ENCODE results near the gene CRLF1. TPM values are rescaled to one million over a fixed set of nuclear protein-coding genes. Genes with fewer than 3 reads are reported as not detected.

The CRLF1 gene, protein sequence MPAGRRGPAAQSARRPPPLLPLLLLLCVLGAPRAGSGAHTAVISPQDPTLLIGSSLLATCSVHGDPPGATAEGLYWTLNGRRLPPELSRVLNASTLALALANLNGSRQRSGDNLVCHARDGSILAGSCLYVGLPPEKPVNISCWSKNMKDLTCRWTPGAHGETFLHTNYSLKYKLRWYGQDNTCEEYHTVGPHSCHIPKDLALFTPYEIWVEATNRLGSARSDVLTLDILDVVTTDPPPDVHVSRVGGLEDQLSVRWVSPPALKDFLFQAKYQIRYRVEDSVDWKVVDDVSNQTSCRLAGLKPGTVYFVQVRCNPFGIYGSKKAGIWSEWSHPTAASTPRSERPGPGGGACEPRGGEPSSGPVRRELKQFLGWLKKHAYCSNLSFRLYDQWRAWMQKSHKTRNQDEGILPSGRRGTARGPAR
- 21.3 and 26.7 TPM in 2 replicates for total RNA-seq (2014; rRNA removed; shearing (Covaris generic))

DNA sequence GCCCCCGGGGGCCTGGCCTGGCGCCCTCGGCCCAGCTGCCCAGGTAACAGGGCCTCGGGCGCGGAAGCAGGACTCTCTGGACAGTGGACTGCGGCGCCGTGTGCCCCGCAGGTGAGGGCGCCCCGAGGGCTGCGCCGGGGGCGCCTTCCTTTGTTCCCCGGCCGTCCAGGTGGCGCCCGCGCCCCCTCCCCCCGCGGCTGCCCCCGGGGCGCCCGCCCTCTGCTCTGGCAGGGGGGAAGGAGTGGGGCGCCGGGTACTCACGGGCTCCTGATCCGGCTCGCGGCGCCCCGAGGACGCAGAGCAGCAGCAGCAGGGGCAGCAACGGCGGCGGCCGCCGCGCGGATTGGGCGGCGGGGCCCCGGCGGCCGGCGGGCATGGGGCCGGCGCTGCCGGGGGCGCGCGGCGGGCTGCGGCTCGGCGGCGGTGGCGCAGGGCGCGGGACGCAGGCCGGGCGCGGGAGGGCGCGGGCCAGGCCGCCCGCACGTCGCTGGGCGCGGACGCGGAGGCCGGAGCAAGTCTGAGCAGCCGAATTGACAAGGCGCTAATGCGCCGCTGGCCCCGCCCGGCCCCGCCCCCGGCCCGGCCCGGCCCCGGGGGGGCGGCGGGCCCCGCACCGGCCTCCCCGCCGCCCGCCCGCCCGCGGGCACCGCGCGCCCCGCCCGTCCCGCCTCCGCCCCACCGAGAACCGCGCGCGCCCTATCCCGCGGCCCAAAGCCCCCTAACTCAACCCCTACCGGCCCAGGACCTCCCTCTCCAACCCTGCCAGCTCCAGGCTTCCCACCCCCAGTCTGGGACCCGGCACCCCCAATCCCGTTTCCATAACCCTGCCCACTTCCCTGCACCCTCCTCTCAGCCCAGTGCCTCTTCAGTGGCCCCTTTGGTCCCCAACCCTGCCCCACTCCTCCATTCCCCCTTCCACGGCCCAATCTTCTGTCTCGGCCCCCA lies at the start of gene CRLF1:
Gene CRLF1 (minus strand): TSS at position 519 of the 945 bp plus-strand sequence. CDS start 143 bp downstream, at position 376.
- no peaks in the 10 kb centered on the region for H3K36me3 ChIP-seq
- H3K27ac ChIP-seq: no peak within 1 kb of the TSS
- peaks cover 76% of the 10 kb centered on the region for H3K27me3 ChIP-seq (replicated peaks)
- H3K4me3 ChIP-seq: peak within 1 kb of the TSS; percentile 30
- H3K4me1 ChIP-seq (replicated peaks): peaks cover 20% of the 10 kb centered on the region
- H3K9me3 ChIP-seq (replicated peaks): no peaks in the 10 kb centered on the region
- DNase-seq (ENCODE audit: low read depth in 1 of 2, low spot score in 2 of 2): no peak

DNA sequence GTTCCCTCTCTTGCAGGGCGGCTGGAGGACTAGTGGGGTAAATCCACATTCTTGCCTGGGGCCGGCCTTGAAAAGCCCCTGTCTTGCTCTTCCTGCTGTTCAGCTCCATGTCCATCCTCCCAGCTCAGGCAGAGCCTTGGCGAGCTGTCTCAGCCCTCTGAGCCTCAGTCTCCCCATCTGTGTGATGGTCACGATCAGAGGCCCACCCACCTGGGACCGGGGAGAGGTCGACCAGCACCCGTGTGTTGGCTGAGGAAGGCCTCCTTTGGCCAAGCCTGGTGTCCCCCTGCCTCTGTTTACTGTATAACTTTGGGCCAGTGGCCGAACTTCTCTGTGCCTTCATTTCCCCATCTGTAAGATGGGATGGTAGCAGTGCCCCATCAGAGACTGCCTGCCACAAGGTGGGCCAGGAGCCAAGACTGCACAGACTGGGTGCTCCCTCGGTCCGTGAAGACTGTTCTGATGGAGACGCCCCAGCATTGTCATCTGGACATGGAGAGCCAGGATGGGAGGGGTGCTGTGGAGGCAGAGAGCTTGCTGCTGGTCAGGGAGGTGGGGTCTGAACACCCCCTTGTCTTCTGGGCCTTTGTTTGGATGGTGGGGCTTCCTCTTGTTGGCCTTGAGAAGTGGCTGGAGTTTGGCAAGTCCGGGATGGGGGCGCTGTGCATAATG lies 48.7 kb upstream of the CRLF1 start:
- DNase-seq (ENCODE audit: low read depth in 1 of 2, low spot score in 2 of 2): no peak
- Histone ChIP-seq H3K36me3 (no peaks in the 10 kb centered on the region), H3K4me3 (no peak overlapping the region), H3K27ac (no peak overlapping the region), H3K9me3 (replicated peaks) (no peaks in the 10 kb centered on the region), H3K4me1 (replicated peaks) (peaks cover 16% of the 10 kb centered on the region), H3K27me3 (replicated peaks) (no peaks in the 10 kb centered on the region)

DNA sequence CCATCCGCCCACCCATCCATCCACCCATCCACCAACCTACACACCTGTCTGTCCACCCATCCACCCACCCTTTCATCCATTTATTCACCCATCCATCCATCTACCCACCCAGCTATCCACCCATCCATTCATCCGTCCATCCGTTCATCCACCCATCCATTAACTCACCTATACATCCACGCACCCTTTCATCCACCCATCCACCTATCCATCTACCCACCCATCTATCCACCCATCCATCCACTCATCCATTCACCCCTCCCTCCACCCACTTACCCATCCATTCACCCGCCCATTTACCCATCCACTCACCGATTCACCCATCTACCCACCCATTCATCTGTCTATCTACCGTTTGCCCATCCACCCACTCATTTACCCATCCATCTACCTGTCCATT lies 47.9 kb upstream of the CRLF1 start:
- Histone ChIP-seq H3K4me1 (replicated peaks) (peaks cover 11% of the 10 kb centered on the region), H3K9me3 (replicated peaks) (no peaks in the 10 kb centered on the region), H3K27ac (no peak overlapping the region), H3K27me3 (replicated peaks) (no peaks in the 10 kb centered on the region), H3K4me3 (no peak overlapping the region), H3K36me3 (no peaks in the 10 kb centered on the region)
- DNase-seq (ENCODE audit: low read depth in 1 of 2, low spot score in 2 of 2): no peak

DNA sequence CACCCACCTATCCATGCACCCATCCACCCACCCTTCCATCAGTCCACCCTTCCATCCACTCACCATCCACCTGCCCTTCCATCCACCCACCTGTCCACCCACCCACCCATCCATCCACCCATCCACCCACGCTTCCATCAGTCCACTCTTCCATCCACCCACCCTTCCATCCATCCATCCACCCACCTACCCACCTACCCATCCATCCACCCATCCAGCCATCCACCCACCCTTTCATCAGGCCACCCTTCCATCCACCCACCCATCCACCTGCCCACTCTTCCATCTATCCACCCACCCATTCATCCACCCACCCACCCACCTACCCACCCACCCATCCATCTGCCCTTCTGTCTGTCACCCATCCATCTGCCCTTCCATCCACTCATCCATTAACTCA lies 47.3 kb upstream of the CRLF1 start:
- no peaks in the 10 kb centered on the region for H3K36me3 ChIP-seq
- H3K4me3 ChIP-seq: no peak overlapping the region
- H3K9me3 ChIP-seq (replicated peaks): no peaks in the 10 kb centered on the region
- no peak for DNase-seq (ENCODE audit: low read depth in 1 of 2, low spot score in 2 of 2)
- peaks cover 11% of the 10 kb centered on the region for H3K4me1 ChIP-seq (replicated peaks)
- no peaks in the 10 kb centered on the region for H3K27me3 ChIP-seq (replicated peaks)
- H3K27ac ChIP-seq: no peak overlapping the region

DNA sequence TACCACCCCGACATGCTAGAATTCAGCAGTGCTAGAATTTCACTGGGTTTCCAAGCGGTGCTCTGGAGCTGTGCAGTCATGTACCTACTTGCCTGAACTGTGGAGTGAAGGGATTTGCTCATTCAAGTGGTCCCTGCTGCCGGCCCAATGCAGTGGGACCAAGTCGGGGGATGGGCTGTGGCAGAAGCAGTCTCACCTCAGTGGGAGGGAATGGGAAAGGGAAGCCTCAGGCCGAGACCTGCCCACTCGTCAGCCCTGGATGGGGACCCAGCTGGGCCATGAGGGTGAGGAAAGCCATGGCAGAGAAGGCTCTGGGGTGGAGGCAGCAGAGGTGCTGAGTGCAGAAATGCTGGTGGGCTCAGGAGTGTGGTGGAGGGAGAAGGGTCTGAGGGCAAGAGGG lies 45.1 kb upstream of the CRLF1 start:
- no peak for DNase-seq (ENCODE audit: low read depth in 1 of 2, low spot score in 2 of 2)
- Histone ChIP-seq H3K4me3 (no peak overlapping the region), H3K27me3 (replicated peaks) (no peaks in the 10 kb centered on the region), H3K27ac (no peak overlapping the region), H3K4me1 (replicated peaks) (peaks cover 11% of the 10 kb centered on the region), H3K36me3 (no peaks in the 10 kb centered on the region), H3K9me3 (replicated peaks) (no peaks in the 10 kb centered on the region)

DNA sequence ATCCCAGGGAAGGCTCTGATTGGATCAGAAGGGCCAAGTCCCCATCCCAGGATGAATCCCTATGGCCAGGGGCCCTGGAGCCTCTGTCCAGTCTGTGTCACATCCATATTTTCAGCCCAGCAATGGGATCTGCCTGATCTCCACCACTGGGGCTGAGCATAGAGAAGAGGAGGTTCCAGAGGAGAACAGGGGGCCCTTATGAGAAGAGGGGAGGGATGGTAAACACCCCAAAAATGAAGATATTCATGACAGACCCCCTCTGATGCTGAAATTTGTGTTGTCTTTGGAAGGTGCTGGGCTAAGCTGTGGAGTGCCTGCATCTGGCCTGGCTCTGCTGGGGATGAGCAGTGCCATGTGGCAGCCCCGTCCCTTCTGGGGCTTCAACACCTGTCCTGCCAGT lies 44.7 kb upstream of the CRLF1 start:
- H3K9me3 ChIP-seq (replicated peaks): no peaks in the 10 kb centered on the region
- DNase-seq (ENCODE audit: low read depth in 1 of 2, low spot score in 2 of 2): no peak
- H3K27ac ChIP-seq: no peak overlapping the region
- no peak overlapping the region for H3K4me3 ChIP-seq
- no peaks in the 10 kb centered on the region for H3K27me3 ChIP-seq (replicated peaks)
- no peaks in the 10 kb centered on the region for H3K36me3 ChIP-seq
- peaks cover 11% of the 10 kb centered on the region for H3K4me1 ChIP-seq (replicated peaks)

DNA sequence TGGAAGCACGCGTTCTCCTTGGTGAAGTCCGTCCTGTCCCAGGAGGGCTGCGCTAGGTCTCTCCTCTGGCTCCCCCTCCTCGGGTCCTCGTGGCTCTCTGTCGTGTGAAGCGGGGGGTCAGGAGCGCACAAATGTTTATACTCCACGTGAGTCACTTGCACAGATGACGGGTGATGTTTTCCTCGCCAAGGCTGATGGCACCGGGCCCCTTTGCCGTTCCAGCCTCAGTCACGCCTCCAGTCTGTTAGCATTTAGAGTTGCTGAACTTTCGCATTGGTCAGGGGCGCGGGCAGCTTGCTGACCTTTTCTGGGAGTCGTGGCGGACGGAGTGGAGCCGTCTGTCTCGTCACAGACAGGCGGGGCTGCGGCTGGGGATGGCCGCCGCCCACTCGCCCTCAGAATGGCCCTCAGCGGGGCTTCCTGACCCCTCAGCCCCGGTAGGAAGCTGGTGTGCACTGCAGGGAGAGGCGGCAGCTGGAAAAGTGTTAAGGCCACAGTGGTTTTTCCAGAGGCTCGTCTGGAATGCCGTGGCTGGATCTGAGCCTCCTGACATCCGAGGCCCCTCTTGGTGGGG lies 44.0 kb upstream of the CRLF1 start:
- no peak overlapping the region for H3K4me3 ChIP-seq
- H3K9me3 ChIP-seq (replicated peaks): no peaks in the 10 kb centered on the region

DNA sequence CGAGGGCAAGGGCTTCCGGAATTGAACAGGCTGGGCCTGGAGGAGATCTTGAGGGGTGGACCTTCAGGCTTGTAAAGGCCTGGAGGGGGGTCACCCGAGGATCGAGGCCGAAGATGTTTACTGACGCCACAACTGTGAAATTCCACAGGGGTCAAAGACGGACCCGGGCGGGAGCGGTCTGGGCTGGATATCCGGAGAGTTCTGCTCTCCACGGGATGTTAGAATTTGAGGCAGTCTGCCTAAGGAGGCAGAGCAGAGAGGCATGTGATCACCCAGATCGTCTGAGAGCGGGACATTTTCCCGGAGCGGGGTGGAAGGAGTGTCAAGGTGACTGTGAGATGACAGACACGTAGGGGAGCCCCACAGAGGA lies 43.4 kb upstream of the CRLF1 start:
- Histone ChIP-seq H3K4me1 (replicated peaks) (peaks cover 11% of the 10 kb centered on the region), H3K27ac (no peak overlapping the region), H3K27me3 (replicated peaks) (no peaks in the 10 kb centered on the region), H3K4me3 (no peak overlapping the region), H3K9me3 (replicated peaks) (no peaks in the 10 kb centered on the region), H3K36me3 (no peaks in the 10 kb centered on the region)
- DNase-seq (ENCODE audit: low read depth in 1 of 2, low spot score in 2 of 2): no peak

More for the DNA sequence above, 44.0 kb upstream of the CRLF1 start:
- no peak overlapping the region for H3K27ac ChIP-seq
- H3K27me3 ChIP-seq (replicated peaks): no peaks in the 10 kb centered on the region
- no peaks in the 10 kb centered on the region for H3K36me3 ChIP-seq
- peaks cover 11% of the 10 kb centered on the region for H3K4me1 ChIP-seq (replicated peaks)
- no peak for DNase-seq (ENCODE audit: low read depth in 1 of 2, low spot score in 2 of 2)

DNA sequence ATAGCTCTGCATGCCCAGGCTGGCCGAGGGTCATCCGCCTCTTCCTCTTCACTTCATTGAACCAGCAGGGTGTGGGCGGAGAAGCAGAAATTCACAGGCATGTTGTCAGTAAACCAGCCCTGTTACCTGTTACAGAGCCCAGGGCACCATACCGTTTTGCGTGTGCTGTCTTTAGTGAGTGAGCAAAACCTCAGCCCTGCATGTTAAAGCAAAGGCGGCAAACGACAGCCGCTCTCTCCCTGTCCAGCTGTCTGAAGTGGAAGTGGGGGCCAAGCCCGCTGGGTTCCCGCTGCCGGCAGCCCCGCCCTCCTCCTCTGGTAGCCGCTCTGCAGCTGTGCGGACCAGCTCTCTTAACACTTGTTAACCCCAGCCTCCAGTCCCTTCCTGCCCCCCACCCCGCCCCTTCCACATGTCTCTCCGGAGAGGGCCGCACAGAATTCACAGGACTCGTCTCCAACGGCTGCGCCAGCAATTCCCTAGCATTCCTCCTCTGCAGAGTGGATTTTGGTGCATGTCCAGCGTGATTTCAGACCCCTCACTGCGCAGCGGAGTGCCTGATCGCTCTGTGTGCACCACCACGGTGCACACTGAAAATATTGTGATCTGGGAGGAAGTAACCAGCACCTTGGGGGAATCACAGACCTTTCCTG lies 42.9 kb upstream of the CRLF1 start:
- H3K4me1 ChIP-seq (replicated peaks): peaks cover 11% of the 10 kb centered on the region
- no peak overlapping the region for H3K27ac ChIP-seq
- no peaks in the 10 kb centered on the region for H3K9me3 ChIP-seq (replicated peaks)
- no peaks in the 10 kb centered on the region for H3K27me3 ChIP-seq (replicated peaks)
- no peak for DNase-seq (ENCODE audit: low read depth in 1 of 2, low spot score in 2 of 2)
- H3K36me3 ChIP-seq: no peaks in the 10 kb centered on the region
- no peak overlapping the region for H3K4me3 ChIP-seq

DNA sequence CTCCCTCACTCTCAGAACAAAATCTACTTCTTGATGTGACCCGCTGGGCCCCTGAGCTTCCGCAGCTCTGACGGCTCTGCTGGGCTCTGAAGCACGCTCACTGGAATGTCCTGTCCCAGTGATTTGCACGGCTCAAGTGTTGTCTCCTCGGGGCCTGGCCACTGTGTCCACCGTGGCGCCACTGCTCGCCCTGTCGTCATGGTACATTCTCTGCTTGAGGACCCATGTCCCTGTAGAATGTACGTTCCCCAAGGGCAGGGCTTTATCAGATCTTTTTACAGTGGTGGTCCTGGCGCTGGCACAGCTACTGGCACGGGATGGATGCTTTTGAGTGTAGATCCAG lies 42.3 kb upstream of the CRLF1 start:
- Histone ChIP-seq H3K36me3 (no peaks in the 10 kb centered on the region), H3K27me3 (replicated peaks) (no peaks in the 10 kb centered on the region), H3K4me3 (no peak overlapping the region), H3K4me1 (replicated peaks) (peaks cover 11% of the 10 kb centered on the region), H3K9me3 (replicated peaks) (no peaks in the 10 kb centered on the region), H3K27ac (no peak overlapping the region)
- DNase-seq (ENCODE audit: low read depth in 1 of 2, low spot score in 2 of 2): no peak

DNA sequence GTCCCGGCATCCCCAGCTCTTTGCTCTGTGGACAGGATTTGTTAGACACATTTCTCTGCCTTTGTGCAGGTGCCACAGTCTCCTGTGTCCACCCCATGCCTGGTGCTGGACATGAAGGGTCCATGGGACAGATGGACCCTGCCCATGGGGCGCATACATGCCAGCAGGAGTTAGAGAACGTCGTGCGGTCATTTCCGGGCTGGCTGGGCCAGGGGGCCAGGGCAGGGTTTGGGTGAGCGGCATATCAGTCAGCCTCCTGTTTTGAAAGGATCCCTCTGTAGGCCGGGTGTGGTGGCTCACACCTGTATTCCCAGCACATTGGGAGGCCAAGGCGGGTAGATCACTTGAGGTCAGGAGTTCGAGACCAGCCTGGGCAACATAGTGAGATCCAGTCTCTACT lies 41.2 kb upstream of the CRLF1 start:
- H3K4me1 ChIP-seq (replicated peaks): peaks cover 11% of the 10 kb centered on the region
- H3K4me3 ChIP-seq: no peak overlapping the region
- DNase-seq (ENCODE audit: low read depth in 1 of 2, low spot score in 2 of 2): no peak
- no peak overlapping the region for H3K27ac ChIP-seq
- H3K36me3 ChIP-seq: no peaks in the 10 kb centered on the region
- H3K9me3 ChIP-seq (replicated peaks): no peaks in the 10 kb centered on the region
- no peaks in the 10 kb centered on the region for H3K27me3 ChIP-seq (replicated peaks)

DNA sequence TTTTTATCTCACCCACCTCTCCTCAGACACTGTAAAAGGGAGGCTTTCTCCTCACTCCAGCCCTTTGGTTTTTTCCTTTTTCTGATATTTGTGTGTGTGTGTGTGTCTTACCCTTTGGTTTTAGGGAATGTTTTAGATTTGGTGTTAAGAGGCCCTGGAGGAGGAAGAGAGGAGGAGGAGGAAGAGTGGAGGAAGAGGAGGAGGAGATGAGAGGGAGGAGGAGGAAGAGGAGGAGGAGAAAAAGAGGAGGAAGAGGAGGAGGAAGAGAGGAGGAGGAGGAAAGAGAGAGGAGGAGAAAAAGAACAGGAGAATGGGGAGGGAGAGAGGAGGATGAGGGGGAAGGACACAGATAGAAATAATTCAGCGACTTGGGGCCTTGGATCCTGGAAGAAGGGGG lies 40.8 kb upstream of the CRLF1 start:
- Histone ChIP-seq H3K27ac (no peak overlapping the region), H3K4me3 (no peak overlapping the region), H3K27me3 (replicated peaks) (no peaks in the 10 kb centered on the region), H3K9me3 (replicated peaks) (no peaks in the 10 kb centered on the region), H3K36me3 (no peaks in the 10 kb centered on the region), H3K4me1 (replicated peaks) (peaks cover 11% of the 10 kb centered on the region)
- DNase-seq (ENCODE audit: low read depth in 1 of 2, low spot score in 2 of 2): no peak

Measured in SJSA1 (cell line).